Fibroblast of the aortic adventitia (primary cell): ENCODE results near the gene BRD9. TPM values are rescaled to one million over a fixed set of nuclear protein-coding genes. Genes with fewer than 3 reads are reported as not detected.

Experiments
- DNase-seq: peaks from one replicate; pipeline ENCODE4 v3.0.0-alpha.2; 2010; ENCODE audit warnings: low read depth
- H3K4me3 ChIP-seq: 2 replicates; pipeline ENCODE4 v1.5.1; 2011; ENCODE audit warnings: low read depth, mild to moderate bottlenecking, control low read depth, low read length, moderate library complexity
- total RNA-seq: library from RNA; depleted of rRNA; stranded (reverse); fragments of >200 nt; gene quantifications from 2 replicates; pipeline ENCODE4 v1.2.3, GENCODE V29; 2012; ENCODE audit warnings: low replicate concordance
- TF ChIP-seq, protein P1 (sequence below): IDR thresholded peaks from 2 replicates; pipeline ENCODE4 v1.5.1; 2011; ENCODE audit warnings: mild to moderate bottlenecking, low read length, control low read depth, inconsistent platforms; ENCODE audit not compliant: insufficient read depth

Gene BRD9
- total RNA-seq, 1 donor = 26.8 TPM

DNA sequence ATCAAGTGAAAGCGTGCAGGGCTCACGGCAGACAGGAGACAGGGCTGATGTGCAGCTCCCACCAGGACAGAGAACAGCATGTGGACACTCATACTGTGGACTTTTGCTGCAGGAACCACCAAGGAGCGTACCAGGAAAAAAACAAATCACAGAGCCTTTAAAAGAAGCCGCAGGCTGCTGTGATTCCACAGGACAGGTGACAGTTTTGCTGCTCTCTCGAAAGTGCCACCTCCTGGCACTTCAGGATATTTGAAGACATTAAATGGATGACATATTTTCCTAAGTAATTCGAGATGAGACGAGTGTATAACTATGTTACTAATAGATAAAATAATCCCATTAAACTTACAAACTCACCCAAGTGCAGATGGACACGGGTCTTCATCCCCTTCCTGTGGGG, 71.1 kb downstream of the BRD9 start:
- TF ChIP-seq, protein P1, sequence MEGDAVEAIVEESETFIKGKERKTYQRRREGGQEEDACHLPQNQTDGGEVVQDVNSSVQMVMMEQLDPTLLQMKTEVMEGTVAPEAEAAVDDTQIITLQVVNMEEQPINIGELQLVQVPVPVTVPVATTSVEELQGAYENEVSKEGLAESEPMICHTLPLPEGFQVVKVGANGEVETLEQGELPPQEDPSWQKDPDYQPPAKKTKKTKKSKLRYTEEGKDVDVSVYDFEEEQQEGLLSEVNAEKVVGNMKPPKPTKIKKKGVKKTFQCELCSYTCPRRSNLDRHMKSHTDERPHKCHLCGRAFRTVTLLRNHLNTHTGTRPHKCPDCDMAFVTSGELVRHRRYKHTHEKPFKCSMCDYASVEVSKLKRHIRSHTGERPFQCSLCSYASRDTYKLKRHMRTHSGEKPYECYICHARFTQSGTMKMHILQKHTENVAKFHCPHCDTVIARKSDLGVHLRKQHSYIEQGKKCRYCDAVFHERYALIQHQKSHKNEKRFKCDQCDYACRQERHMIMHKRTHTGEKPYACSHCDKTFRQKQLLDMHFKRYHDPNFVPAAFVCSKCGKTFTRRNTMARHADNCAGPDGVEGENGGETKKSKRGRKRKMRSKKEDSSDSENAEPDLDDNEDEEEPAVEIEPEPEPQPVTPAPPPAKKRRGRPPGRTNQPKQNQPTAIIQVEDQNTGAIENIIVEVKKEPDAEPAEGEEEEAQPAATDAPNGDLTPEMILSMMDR = no peak
- no peak for DNase-seq
- H3K4me3 ChIP-seq = no peak overlapping the region

DNA sequence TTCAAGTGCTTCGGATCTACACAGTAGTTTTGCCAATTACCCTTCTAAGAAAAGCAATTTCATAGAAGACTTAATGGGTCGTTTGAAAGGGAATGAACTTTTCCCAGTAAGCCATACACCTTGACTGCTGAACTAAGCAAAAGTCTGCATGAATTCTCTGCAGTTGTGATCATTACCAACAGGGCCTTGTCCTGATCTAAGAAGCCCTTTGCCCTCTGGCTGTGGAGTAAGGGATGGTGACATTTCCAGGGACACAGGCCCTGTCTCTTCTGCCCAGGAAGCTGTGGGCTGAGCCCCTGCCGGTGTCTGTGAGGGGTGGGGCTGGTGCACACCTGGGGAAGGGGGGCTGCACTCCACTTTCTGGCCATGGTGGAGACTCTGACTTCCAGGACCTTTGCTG, 72.4 kb downstream of the BRD9 start:
- H3K4me3 ChIP-seq = no peak overlapping the region
- DNase-seq = no peak
- TF ChIP-seq, protein P1 = no peak

DNA sequence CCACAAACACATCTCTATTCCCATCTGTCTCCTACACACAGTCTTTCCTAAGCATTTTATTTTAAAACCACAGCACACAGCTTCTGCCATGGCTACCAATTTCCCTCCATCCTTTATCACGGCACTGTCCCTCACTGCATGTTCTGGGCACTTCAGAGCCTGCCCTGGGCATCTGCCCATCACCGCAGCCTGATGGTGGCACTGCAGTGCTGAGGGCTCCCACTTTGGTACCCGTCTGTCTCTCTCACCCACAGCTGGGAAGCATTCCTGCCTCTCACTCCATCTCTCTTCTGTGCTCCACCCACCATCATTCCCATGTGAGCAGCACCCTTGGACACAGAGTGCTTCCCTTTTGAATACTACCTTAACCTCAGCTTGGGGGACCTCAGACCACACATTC, 73.5 kb downstream of the BRD9 start:
- no peak for DNase-seq
- H3K4me3 ChIP-seq = no peak overlapping the region
- TF ChIP-seq, protein P1 = no peak

DNA sequence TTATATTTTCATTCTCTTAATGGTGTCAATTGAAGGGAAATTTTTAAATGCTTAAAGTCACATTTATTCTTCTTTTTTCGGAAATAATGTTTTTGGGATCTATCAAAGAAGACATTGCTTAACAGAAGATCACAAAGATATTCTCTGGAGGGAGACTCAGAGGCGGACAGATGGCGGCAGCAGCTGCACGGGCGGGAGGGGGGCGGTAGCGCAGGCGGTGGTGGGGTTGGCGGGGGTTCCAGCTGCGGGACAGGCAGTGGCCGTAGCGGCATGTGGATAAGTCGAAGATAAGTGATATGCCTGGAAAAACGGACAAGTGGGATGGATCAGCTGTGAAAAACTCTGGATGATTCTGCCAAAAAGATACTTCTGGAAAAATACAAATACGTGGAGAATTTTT, 76.4 kb downstream of the BRD9 start:
- no peak for DNase-seq
- no peak overlapping the region for H3K4me3 ChIP-seq

DNA sequence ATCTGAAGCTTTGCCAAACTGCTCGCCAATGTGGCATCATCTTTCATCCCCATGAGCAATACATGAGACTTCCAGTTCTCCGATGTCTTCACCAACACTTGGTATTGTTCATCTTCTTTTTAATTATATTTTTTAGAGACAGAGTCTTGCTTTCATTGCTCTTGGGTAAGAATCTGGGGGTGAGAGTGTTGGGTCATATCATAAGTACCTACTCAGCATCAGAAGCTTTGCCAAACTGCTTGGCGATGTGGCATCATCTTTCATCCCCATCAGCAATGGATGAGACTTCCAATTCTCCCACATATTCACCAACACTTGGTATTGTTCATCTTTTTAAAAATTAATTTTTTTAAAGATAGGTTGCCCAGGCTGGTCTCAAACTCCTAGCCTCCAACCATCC, 77.2 kb downstream of the BRD9 start:
- TF ChIP-seq, protein P1 = no peak
- no peak for DNase-seq

More for the DNA sequence above, 76.4 kb downstream of the BRD9 start:
- TF ChIP-seq, protein P1 = no peak

More for the DNA sequence above, 77.2 kb downstream of the BRD9 start:
- no peak overlapping the region for H3K4me3 ChIP-seq

Other genes with a start within 250 kb of the BRD9 start
- gene TPPP, start 199.4 kb downstream of the BRD9 start, total RNA-seq = not detected in 2 replicates
- under 0.01 and 0.74 TPM in 2 replicates for gene ZDHHC11B, start 108.1 kb downstream of the BRD9 start, total RNA-seq
- gene ZDHHC11, start 41.8 kb downstream of the BRD9 start, total RNA-seq = 0.36 and 0.65 TPM in 2 replicates
- 4.4 and 32.5 TPM in 2 replicates for gene TRIP13, start 83 bp upstream of the BRD9 start, total RNA-seq
- 0.81 TPM in 1 of 2 replicates, not detected in the other for gene NKD2, start 116.0 kb upstream of the BRD9 start, total RNA-seq
- 3.4 and 9.8 TPM in 2 replicates for gene SLC12A7, start 219.3 kb upstream of the BRD9 start, total RNA-seq